ENCODE data around the gene SMCR8. TPM values are rescaled to one million over a fixed set of nuclear protein-coding genes. Genes with fewer than 3 reads are reported as not detected.
"Not testable (repeated sequence)": the region's sequence is repeated elsewhere in the genome, so short reads cannot be mapped to it uniquely, and the experiment has no call there.

SMCR8 gene
- total RNA-seq, 4 donors from 2014 or later, result 10.9 to 13.0 (median 11.9) TPM

GRCh38 chr17:18368946-18369345 is 53.9 kb downstream of the SMCR8 start:
- H3K27ac ChIP-seq, result no peak overlapping the region
- H3K9me3 ChIP-seq, result no peaks in the 10 kb centered on the region
- H3K4me1 ChIP-seq, result peaks cover 0 to 3% (median 0%) of the 10 kb centered on the region in 3 donors
- intact Hi-C loops (cut with DNase I), result no loop called here
- peaks cover 0 to 5% (median 0%) of the 10 kb centered on the region in 4 donors for H3K27me3 ChIP-seq
- H3K4me3 ChIP-seq, result no peak overlapping the region
- H3K36me3 ChIP-seq, result no peaks in the 10 kb centered on the region
- whole genome bisulfite sequencing, 2 donors, result 87% methylated on average over 5 to 8 of the region's 8 CpGs
- TF ChIP-seq CTCF (IDR thresholded peaks at IDR 0.05) (no peak), POLR2A (IDR thresholded peaks at IDR 0.05) (no peak)
- no peak for DNase-seq

GRCh38 chr17:18370761-18371160 is 55.7 kb downstream of the SMCR8 start:
- no peaks in the 10 kb centered on the region for H3K36me3 ChIP-seq
- H3K4me3 ChIP-seq, result no peak overlapping the region
- intact Hi-C loops (cut with DNase I), result no loop called here
- no peak for DNase-seq
- peaks cover 0 to 5% (median 0%) of the 10 kb centered on the region in 4 donors for H3K27me3 ChIP-seq
- TF ChIP-seq CTCF (IDR thresholded peaks at IDR 0.05), result no peak
- no peak for TF ChIP-seq POLR2A (IDR thresholded peaks at IDR 0.05)
- H3K9me3 ChIP-seq, result no peaks in the 10 kb centered on the region
- H3K4me1 ChIP-seq, result no peaks in the 10 kb centered on the region
- 80 to 88% methylated on average over 5 of the region's 5 CpGs for WGBS, 2 donors
- no peak overlapping the region for H3K27ac ChIP-seq

GRCh38 chr17:18371455-18371854 is 56.4 kb downstream of the SMCR8 start:
- Histone ChIP-seq H3K4me3 (no peak overlapping the region), H3K36me3 (no peaks in the 10 kb centered on the region), H3K27me3 (peaks cover 0 to 5% (median 0%) of the 10 kb centered on the region in 4 donors), H3K9me3 (no peaks in the 10 kb centered on the region), H3K27ac (no peak overlapping the region), H3K4me1 (peaks cover 0 to 5% (median 0%) of the 10 kb centered on the region in 3 donors)
- intact Hi-C loops (cut with DNase I), result no loop called here
- WGBS, 2 donors, result 39 to 57% methylated on average over 7 of the region's 7 CpGs
- no peak for DNase-seq
- TF ChIP-seq CTCF (IDR thresholded peaks at IDR 0.05) (no peak), POLR2A (IDR thresholded peaks at IDR 0.05) (no peak)

GRCh38 chr17:18373181-18373580 is 58.1 kb downstream of the SMCR8 start:
- DNase-seq; H3K4me3 ChIP-seq; H3K9me3 ChIP-seq; intact Hi-C loops (cut with DNase I); H3K27ac ChIP-seq; H3K36me3 ChIP-seq; H3K27me3 ChIP-seq: not testable (repeated sequence)
- 50 to 62% methylated on average over 6 of the region's 6 CpGs for WGBS, 2 donors
- H3K4me1 ChIP-seq, result peaks cover 6 to 21% (median 6%) of the 10 kb centered on the region in 3 donors

GRCh38 chr17:18374216-18374615 is 59.1 kb downstream of the SMCR8 start:
- 77 to 95% methylated on average over 7 of the region's 7 CpGs for WGBS, 2 donors
- Histone ChIP-seq H3K27me3 (peaks cover 0 to 5% (median 0%) of the 10 kb centered on the region in 4 donors), H3K36me3 (no peaks in the 10 kb centered on the region), H3K9me3 (no peaks in the 10 kb centered on the region), H3K4me3 (no peak overlapping the region), H3K27ac (no peak overlapping the region), H3K4me1 (peaks cover 6 to 31% (median 6%) of the 10 kb centered on the region in 3 donors)
- TF ChIP-seq CTCF (IDR thresholded peaks at IDR 0.05) (no peak), POLR2A (IDR thresholded peaks at IDR 0.05) (no peak)
- no peak for DNase-seq
- intact Hi-C loops (cut with DNase I), result no loop called here

Other genes with a start within 250 kb of the SMCR8 start
- gene DRG2, start 227.3 kb upstream of the SMCR8 start, total RNA-seq, result 10 to 100 TPM; 31.8 to 45.4 (median 37.9) TPM
- gene MYO15A, start 206.5 kb upstream of the SMCR8 start, total RNA-seq, result 1 to 10 TPM in 1 of 4 donors, under 1 TPM in 2, not detected in 1; 0.18 to 1.7 (median 0.30) TPM
- gene ALKBH5, start 131.5 kb upstream of the SMCR8 start, total RNA-seq, result 10 to 100 TPM; 55.8 to 58.9 (median 56.9) TPM
- 10 to 100 TPM; 25.7 to 30.3 (median 28.0) TPM for gene LLGL1, start 89.7 kb upstream of the SMCR8 start, total RNA-seq
- 100 to 1,000 TPM; 190 to 344 (median 232) TPM for gene FLII, start 56.6 kb upstream of the SMCR8 start, total RNA-seq
- 10 to 100 TPM in 1 of 4 donors, 1 to 10 TPM in 3; 5.5 to 16.1 (median 8.9) TPM for gene MIEF2, start 54.6 kb upstream of the SMCR8 start, total RNA-seq
- gene TOP3A, start 299 bp upstream of the SMCR8 start, total RNA-seq, result 10 to 100 TPM; 17.9 to 34.0 (median 21.1) TPM
- 100 to 1,000 TPM in 1 of 4 donors, 10 to 100 TPM in 3; 64.1 to 124 (median 67.9) TPM for gene SHMT1, start 48.3 kb downstream of the SMCR8 start, total RNA-seq
- gene EVPLL, start 62.5 kb downstream of the SMCR8 start, total RNA-seq, result 10 to 100 TPM in 2 of 4 donors, 1 to 10 TPM in 2; 5.9 to 15.4 (median 10.2) TPM
- gene LGALS9C, start 161.5 kb downstream of the SMCR8 start, total RNA-seq, result 10 to 100 TPM in 3 of 4 donors, 1 to 10 TPM in 1; 5.5 to 52.9 (median 21.9) TPM